ENCODE data around the gene ASS1. TPM values are rescaled to one million over a fixed set of nuclear protein-coding genes. Genes with fewer than 3 reads are reported as not detected.
A peak's percentile ranks its signal among the peaks of the same experiment; 100 is the strongest.
"Not testable (repeated sequence)": the region's sequence is repeated elsewhere in the genome, so short reads cannot be mapped to it uniquely, and the experiment has no call there.

ASS1 gene
- total RNA-seq, 4 donors from 2014 or later: 123 to 235 (median 166) TPM

DNA sequence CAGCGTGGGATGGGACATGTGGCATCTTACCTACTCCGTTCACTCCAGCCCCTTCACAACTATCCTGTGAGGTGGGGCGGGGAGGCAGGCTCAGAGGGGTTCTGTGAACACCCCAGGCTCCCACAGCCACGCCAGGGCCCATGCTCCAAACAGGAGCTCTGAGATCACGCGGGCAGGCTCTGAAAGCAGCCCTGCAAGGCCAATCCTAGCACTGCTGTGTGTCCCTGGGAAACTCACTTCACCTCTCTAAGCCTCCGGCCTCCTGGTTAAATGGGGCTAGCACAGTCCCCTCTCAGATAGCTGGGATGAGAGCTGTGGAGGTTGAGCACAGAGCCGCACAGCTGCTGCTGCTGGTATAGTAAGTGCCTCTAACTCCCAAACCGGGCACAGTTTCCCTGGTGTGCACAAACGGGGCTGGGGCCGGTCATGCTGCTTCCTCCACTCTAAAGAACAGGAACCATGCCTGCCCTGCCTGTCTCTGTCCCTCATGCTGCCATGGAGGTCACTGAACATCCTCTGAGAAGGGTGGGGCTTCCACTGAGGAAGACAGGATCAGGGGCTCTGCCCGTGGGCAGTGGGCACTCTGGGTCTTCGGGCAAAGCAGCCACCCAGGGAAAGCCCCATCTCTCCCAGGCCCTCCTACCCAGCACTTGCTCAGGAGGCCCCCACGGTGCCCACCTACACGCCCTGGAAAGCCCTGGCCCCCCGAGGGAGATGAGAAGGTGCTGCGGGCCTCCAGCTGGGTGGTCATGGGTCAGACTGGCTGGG, 13.0 kb upstream of the ASS1 start:
- DNase-seq: no peak
- no peak overlapping the region for H3K4me3 ChIP-seq (replicated peaks in 1 of 3)
- no peak overlapping the region for H3K27ac ChIP-seq
- intact Hi-C loops (cut with DNase I): no loop called here
- H3K27me3 ChIP-seq: no peaks in the 10 kb centered on the region
- H3K36me3 ChIP-seq: no peaks in the 10 kb centered on the region
- TF ChIP-seq POLR2A (IDR thresholded peaks at IDR 0.05): no peak
- TF ChIP-seq, protein P1, sequence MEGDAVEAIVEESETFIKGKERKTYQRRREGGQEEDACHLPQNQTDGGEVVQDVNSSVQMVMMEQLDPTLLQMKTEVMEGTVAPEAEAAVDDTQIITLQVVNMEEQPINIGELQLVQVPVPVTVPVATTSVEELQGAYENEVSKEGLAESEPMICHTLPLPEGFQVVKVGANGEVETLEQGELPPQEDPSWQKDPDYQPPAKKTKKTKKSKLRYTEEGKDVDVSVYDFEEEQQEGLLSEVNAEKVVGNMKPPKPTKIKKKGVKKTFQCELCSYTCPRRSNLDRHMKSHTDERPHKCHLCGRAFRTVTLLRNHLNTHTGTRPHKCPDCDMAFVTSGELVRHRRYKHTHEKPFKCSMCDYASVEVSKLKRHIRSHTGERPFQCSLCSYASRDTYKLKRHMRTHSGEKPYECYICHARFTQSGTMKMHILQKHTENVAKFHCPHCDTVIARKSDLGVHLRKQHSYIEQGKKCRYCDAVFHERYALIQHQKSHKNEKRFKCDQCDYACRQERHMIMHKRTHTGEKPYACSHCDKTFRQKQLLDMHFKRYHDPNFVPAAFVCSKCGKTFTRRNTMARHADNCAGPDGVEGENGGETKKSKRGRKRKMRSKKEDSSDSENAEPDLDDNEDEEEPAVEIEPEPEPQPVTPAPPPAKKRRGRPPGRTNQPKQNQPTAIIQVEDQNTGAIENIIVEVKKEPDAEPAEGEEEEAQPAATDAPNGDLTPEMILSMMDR (IDR thresholded peaks at IDR 0.05): no peak
- peaks cover 0 to 10% of the 10 kb centered on the region in 2 donors for H3K4me1 ChIP-seq
- WGBS, 2 donors: 81 to 84% methylated on average over 6 to 14 of the region's 17 CpGs
- no peaks in the 10 kb centered on the region for H3K9me3 ChIP-seq

DNA sequence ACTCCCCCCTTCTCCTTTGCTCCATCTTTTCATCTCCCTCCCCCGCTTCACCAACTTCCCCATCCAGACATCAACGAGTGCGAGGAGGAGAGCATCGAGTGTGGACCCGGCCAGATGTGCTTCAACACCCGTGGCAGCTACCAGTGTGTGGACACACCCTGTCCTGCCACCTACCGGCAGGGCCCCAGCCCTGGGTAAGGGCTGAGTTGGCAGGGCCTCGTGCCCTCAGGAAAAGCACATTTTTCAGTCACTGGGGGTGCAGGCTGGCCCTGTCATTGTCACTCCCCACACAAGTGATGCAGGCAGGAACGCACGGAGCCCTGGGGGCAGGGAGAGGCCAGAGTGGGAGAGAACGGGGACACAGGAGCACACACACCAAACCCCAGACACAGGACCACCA, 12.4 kb upstream of the ASS1 start:
- 52 to 67% methylated on average over 7 to 10 of the region's 11 CpGs for WGBS, 2 donors
- intact Hi-C loops (cut with DNase I): no loop called here
- H3K4me3 ChIP-seq (replicated peaks in 1 of 3): no peak overlapping the region
- H3K4me1 ChIP-seq: peaks cover 0 to 10% of the 10 kb centered on the region in 2 donors
- DNase-seq: no peak
- no peak overlapping the region for H3K27ac ChIP-seq
- no peaks in the 10 kb centered on the region for H3K9me3 ChIP-seq
- H3K27me3 ChIP-seq: no peaks in the 10 kb centered on the region
- TF ChIP-seq, protein P1 (IDR thresholded peaks at IDR 0.05): no peak
- TF ChIP-seq POLR2A (IDR thresholded peaks at IDR 0.05): no peak
- H3K36me3 ChIP-seq: no peaks in the 10 kb centered on the region

DNA sequence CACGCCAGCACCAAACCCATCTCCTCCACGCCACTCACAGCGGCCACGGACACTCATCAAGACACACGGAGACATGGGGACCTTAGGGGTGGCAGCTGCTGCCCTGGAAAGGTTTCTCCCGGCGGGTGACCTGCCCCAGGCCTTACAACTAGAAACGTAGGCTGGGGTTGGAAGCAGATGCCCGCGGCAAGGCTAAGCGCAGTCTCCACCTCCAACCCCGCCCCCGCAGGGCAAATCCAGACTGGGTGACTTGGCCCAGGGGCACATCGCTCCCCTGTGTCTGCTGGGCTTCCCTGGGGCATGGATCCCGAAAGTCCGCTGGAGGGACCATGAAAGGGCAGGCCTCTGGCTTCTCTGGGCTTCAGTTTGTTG, 12.0 kb upstream of the ASS1 start:
- H3K9me3 ChIP-seq: no peaks in the 10 kb centered on the region
- WGBS, 2 donors: 69 to 75% methylated on average over 8 to 10 of the region's 16 CpGs
- no peak for DNase-seq
- H3K27ac ChIP-seq: no peak overlapping the region
- no peaks in the 10 kb centered on the region for H3K36me3 ChIP-seq
- H3K4me3 ChIP-seq (replicated peaks in 1 of 3): peak overlapping the region in 1 of 3 donors; percentile 27
- intact Hi-C loops (cut with DNase I): no loop called here
- H3K4me1 ChIP-seq: peaks cover 0 to 10% of the 10 kb centered on the region in 2 donors
- no peak for TF ChIP-seq POLR2A (IDR thresholded peaks at IDR 0.05)
- TF ChIP-seq, protein P1 (IDR thresholded peaks at IDR 0.05): no peak
- H3K27me3 ChIP-seq: no peaks in the 10 kb centered on the region

DNA sequence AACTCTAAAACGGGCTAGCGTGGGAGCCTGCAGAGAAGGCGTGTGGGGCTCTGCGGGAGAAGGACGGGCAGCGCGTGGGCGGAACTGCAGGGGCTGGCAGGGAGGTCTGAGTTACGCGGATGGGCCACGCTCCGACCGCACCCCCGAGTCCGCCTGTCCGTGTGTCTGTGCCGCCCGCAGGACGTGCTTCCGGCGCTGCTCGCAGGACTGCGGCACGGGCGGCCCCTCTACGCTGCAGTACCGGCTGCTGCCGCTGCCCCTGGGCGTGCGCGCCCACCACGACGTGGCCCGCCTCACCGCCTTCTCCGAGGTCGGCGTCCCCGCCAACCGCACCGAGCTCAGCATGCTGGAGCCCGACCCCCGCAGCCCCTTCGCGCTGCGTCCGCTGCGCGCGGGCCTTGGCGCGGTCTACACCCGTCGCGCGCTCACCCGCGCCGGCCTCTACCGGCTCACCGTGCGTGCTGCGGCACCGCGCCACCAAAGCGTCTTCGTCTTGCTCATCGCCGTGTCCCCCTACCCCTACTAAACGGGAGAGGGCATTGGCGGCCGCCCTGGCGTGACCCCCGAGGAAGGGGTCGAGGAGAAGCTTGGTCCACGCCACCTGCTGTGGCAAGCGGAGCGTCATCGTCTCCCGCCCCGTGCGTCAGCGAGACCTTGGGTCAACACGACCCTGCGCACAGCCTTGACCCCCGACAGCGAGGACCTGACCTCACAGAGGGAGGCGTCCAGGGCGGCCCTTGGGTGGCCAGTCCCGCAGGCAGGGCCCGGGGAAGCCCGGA, 11.4 kb upstream of the ASS1 start:
- H3K36me3 ChIP-seq: no peaks in the 10 kb centered on the region
- H3K4me1 ChIP-seq: peaks cover 0 to 10% of the 10 kb centered on the region in 2 donors
- no peaks in the 10 kb centered on the region for H3K27me3 ChIP-seq
- 18% methylated on average over 18 of the region's 92 CpGs; no CpG with 5 or more reads in 1 of the 2 donors for WGBS, 2 donors
- intact Hi-C loops (cut with DNase I): no loop called here
- peak; percentile 47 to 61 for DNase-seq
- no peaks in the 10 kb centered on the region for H3K9me3 ChIP-seq
- TF ChIP-seq, protein P1 (IDR thresholded peaks at IDR 0.05): peak; percentile 33 to 80 (median 68)
- no peak for TF ChIP-seq POLR2A (IDR thresholded peaks at IDR 0.05)
- H3K4me3 ChIP-seq (replicated peaks in 1 of 3): peak overlapping the region in 1 of 3 donors; percentile 27
- no peak overlapping the region for H3K27ac ChIP-seq

DNA sequence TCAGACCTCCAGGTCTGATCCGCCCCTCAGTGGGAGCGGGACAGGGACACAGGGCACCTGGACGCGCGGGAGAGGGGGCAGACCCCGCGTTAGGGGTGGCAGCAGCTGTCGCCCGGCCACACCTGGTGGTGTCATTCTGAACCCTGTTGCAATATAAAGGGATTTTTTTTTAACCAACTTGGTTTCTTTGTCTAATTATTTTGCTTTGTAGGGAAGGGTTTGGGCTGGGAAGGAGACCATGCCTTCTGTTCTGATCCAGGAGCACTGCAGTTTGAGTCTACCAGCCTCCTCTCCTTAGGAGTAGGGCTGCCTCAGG, 10.9 kb upstream of the ASS1 start:
- peaks cover 0 to 10% of the 10 kb centered on the region in 2 donors for H3K4me1 ChIP-seq
- no peaks in the 10 kb centered on the region for H3K36me3 ChIP-seq
- H3K27me3 ChIP-seq: no peaks in the 10 kb centered on the region
- H3K9me3 ChIP-seq: no peaks in the 10 kb centered on the region
- intact Hi-C loops (cut with DNase I): no loop called here
- no peak for TF ChIP-seq POLR2A (IDR thresholded peaks at IDR 0.05)
- TF ChIP-seq, protein P1 (IDR thresholded peaks at IDR 0.05): no peak
- WGBS, 2 donors: 25 to 44% methylated on average over 4 to 9 of the region's 9 CpGs
- no peak overlapping the region for H3K27ac ChIP-seq
- DNase-seq: no peak
- H3K4me3 ChIP-seq (replicated peaks in 1 of 3): no peak overlapping the region

DNA sequence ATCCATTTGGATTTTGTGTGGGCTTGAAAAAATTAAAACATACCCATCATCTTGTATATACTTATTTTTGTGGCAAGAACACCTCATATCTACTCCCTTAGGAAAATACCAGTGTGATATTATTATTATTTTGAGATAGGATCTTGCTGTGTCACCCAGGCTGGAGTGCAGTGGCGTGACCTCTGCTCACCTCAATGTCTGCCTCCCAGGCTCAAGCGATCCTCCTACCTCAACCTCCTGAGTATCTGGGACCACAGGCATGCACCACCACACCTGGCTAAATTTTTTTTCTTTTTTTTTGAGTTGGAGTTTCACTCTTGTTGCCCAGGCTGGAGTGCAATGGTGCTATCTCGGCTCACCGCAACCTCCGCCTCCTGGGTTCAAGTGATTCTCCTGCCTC, 10.1 kb upstream of the ASS1 start:
- H3K36me3 ChIP-seq; intact Hi-C loops (cut with DNase I); H3K27ac ChIP-seq; H3K27me3 ChIP-seq; H3K4me3 ChIP-seq (replicated peaks in 1 of 3); H3K9me3 ChIP-seq; DNase-seq: not testable (repeated sequence)
- peaks cover 0 to 10% of the 10 kb centered on the region in 2 donors for H3K4me1 ChIP-seq
- 87 to 99% methylated on average over 5 of the region's 5 CpGs for WGBS, 2 donors

All from thyroid gland (tissue), 4 donors.